Tibial artery (tissue), 4 donors: ENCODE results near the gene STARD10.

Experiments used
- DNase-seq, 2 donors: peaks; one replicate each; pipeline ENCODE4 v3.0.0-alpha.2; 2019
- H3K27ac ChIP-seq, 2 donors: fragments of 200-600 bp; sonication (generic) in 1 of 2; 1 replicate in 1 of 2; 2 replicates in 1 of 2; pipeline ENCODE4 v1.5.1; 2018 to 2019; ENCODE audit warnings: mild to moderate bottlenecking in 1 of 2
- H3K27me3 ChIP-seq, 2 donors: fragments of 200-600 bp; sonication (generic) in 1 of 2; one replicate each; pipeline versions ENCODE4 v1.5.1 to v1.6.0; 2016 to 2019
- H3K36me3 ChIP-seq, 3 donors: fragments of 200-600 bp; sonication (generic) in 2 of 3; one replicate each; pipeline ENCODE4 v1.5.1; 2016 to 2019; ENCODE audit warnings: mild to moderate bottlenecking in 2 of 3
- H3K4me1 ChIP-seq, 4 donors: fragments of 200-600 bp; sonication (generic) in 2 of 4; 1 replicate in 3 of 4; 2 replicates in 1 of 4; pipeline ENCODE4 v1.5.1; 2016 to 2019
- H3K4me3 ChIP-seq, 2 donors: fragments of 200-600 bp; sonication (generic) in 1 of 2; 1 replicate in 1 of 2; 2 replicates in 1 of 2; pipeline ENCODE4 v1.5.1; 2018 to 2019; ENCODE audit warnings: mild to moderate bottlenecking in 2 of 2
- H3K9me3 ChIP-seq, 3 donors: fragments of 200-600 bp; sonication (generic) in 1 of 3; one replicate each; pipeline ENCODE4 v1.5.1; 2016 to 2019
- intact Hi-C: fragments of 100-400 bp; cut with DNase I; formaldehyde crosslinking; loops from one replicate; pipeline ENCODE4 v1.15.0; 2023; ENCODE audit warnings: low total_unique reads
- TF ChIP-seq, protein P1 (sequence below), 2 experiments: fragments of 200-600 bp in 1 of 2; fragments of 450-650 bp in 1 of 2; IDR thresholded peaks; one replicate each; pipeline ENCODE4 v1.5.1; 2017 to 2019; ENCODE audit warnings: antibody characterized with exemption in 2 of 2, mild to moderate bottlenecking in 1 of 2, moderate library complexity in 1 of 2

Gene STARD10

DNA sequence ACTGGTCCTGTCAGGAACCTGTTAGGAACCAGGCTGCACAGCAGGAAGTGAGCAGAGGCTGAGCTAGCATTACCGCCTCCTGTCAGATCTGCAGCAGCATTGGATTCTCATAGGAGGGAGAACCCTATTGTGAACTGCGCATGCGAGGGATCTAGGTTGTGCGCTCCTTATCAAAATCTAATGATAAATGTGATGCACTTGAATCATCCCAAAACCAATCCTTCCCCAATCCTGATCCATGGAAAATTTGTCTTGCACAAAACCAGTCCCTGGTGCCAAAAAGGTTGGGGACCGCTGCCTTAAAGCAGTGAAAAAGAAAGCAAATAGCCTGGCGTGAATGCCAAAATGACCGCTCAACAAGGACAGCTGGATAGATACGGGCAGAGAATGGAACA lies 39.7 kb downstream of the STARD10 start:
- intact Hi-C loops, result no loop called here
- TF ChIP-seq, protein P1, sequence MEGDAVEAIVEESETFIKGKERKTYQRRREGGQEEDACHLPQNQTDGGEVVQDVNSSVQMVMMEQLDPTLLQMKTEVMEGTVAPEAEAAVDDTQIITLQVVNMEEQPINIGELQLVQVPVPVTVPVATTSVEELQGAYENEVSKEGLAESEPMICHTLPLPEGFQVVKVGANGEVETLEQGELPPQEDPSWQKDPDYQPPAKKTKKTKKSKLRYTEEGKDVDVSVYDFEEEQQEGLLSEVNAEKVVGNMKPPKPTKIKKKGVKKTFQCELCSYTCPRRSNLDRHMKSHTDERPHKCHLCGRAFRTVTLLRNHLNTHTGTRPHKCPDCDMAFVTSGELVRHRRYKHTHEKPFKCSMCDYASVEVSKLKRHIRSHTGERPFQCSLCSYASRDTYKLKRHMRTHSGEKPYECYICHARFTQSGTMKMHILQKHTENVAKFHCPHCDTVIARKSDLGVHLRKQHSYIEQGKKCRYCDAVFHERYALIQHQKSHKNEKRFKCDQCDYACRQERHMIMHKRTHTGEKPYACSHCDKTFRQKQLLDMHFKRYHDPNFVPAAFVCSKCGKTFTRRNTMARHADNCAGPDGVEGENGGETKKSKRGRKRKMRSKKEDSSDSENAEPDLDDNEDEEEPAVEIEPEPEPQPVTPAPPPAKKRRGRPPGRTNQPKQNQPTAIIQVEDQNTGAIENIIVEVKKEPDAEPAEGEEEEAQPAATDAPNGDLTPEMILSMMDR (IDR thresholded peaks at IDR 0.05), result no peak
- H3K36me3 ChIP-seq, result peaks cover 3 to 47% (median 6%) of the 10 kb centered on the region in 3 donors
- DNase-seq, result no peak
- no peaks in the 10 kb centered on the region for H3K9me3 ChIP-seq
- peaks cover 0 to 21% (median 20%) of the 10 kb centered on the region in 4 donors for H3K4me1 ChIP-seq
- no peaks in the 10 kb centered on the region for H3K27me3 ChIP-seq
- no peak overlapping the region for H3K27ac ChIP-seq
- H3K4me3 ChIP-seq, result no peak overlapping the region

DNA sequence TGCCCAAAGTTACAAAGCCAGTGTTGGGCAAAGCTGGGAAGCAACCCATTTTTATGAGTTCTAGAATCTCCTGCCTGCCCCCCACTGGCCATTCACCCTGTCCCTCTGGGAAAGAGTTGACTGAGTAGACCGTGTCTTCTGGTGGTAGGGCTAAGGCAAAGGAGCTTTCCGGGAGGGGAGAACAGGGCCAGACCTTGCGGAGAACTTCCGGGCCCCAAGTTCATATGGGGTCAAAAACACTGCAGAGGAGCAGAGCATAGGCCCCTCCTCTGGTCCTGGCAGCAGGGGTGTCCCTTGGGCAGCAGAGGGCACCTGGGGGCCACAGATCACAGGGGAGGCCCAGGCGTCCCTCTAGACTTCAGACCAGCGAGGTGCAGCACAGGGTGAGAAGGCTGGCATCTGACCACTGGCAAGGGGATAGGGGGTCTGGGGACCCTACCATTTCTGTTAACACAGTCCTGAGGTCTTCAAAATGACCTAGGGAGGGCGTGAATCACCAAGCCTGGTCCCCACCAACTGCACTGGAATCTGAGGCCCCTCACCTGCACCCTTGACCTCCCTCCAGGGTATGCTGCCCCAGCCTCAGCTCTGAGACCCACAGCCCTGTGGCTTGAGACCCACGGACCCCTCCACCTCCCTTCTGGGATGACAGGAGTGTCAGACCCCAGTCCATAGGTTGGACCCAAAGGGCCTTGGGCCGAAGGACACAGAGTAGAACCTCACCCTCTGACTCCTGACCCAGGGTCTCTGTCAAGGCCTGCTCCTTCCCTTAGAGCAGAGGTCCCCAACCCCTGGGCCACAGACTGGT lies 40.3 kb downstream of the STARD10 start:
- Histone ChIP-seq H3K4me3 (no peak overlapping the region), H3K27ac (peak overlapping the region in 1 of 2 donors; percentile 50), H3K9me3 (no peaks in the 10 kb centered on the region), H3K27me3 (no peaks in the 10 kb centered on the region), H3K4me1 (peaks cover 0 to 21% (median 20%) of the 10 kb centered on the region in 4 donors), H3K36me3 (peaks cover 0 to 41% (median 3%) of the 10 kb centered on the region in 3 donors)
- intact Hi-C loops, result no loop called here
- DNase-seq, result no peak
- TF ChIP-seq, protein P1 (IDR thresholded peaks at IDR 0.05), result no peak

DNA sequence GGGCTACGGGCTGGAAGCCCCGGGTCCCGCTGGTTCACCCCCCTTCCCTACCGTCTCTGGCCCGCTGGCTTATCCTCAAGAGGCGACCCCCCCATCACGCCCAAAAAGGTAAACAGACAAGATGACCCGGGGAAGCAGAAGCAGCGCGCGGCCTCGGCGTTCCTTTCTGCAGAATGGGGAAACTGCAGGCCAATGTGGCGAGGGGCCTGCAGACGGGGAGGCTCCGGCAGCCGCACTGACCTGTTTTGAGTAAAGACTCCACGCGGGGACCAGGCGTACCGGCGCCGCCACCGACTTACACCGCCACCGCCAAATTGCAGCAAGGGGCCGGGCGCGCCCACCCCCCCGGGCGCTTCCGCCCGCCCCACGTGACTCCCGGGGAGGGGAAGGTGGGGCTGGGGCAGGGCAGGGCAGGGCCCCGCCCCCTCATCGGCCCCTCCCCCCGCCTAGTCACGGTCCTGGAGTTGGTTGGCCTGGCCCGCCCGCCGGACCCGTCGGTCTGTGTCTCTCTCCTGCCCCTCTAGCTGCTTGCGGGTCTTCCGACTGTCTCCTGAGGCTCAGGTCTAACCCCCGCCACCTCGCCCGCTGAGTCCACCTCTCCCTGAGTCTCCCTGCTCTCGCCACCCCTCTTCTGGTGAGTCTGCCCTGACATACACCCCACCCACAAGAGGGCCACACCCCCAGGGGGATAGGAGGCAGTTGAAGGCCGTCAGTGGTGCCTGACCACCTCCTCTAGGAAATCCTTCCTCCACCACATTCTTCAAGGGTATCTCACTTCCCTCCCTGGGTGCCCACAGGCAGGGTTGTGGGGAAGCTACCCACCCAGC lies 41.5 kb downstream of the STARD10 start, which contains the start of gene ARAP1:
ARAP1 (minus strand) TSS at position 321 of the 827 bp plus-strand sequence. CDS start 25,280 bp downstream, outside the sequence.
- TF ChIP-seq, protein P1 (IDR thresholded peaks at IDR 0.05), result no peak
- H3K9me3 ChIP-seq, result no peaks in the 10 kb centered on the region
- peak within 1 kb of the TSS; percentile 60 to 71 for H3K4me3 ChIP-seq
- peak; percentile 64 to 85 for DNase-seq
- intact Hi-C loops, result no loop called here
- no peaks in the 10 kb centered on the region for H3K27me3 ChIP-seq
- peaks cover 0 to 29% (median 3%) of the 10 kb centered on the region in 3 donors for H3K36me3 ChIP-seq
- H3K27ac ChIP-seq, result peak within 1 kb of the TSS; percentile 42 to 50
- peaks cover 0 to 21% (median 20%) of the 10 kb centered on the region in 4 donors for H3K4me1 ChIP-seq

DNA sequence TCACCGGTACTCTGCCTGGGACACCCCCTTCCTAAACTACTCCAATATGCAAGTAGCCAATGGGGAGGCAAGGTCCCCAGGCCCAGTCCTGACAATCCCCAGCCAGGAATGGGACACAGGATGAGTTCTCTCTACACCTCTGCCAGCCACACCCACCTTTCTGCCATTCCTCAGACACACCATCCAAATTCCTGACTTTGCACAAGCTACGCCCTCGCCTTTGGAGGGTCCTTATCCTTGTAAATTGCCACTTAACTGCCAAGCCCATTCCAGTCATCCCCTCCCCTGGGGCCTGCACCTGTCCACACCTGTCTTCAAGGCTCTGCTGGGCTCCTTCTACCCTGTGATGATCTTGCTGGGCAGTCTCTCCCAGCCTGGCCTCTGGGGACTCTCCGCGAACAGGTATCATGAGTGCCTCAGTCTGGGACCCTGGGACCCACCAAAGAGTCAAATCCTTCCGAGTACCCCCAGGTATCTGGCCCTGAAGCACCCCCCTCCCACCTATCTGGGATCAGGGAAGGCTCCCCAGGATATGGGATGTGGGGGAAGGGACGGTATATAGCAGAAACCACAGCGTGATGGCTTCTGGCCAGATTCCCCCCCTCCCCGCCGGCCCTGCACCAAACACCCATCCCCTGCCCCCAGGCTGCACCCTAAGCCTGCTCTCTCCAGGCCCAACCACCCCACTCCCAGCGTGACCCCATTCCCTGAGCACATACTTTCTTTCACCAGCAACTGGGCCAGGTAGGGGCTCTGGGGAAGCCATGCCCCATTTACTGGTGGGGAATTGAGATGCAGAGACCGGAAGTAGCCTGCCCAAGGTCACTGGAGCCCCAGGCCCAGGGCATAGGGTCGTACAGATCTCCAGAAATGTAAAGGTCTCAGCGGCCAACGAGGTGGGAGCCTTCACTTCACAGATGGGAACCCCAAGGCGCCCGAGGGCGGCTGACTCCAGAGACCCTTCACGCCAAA lies 42.4 kb downstream of the STARD10 start:
- Histone ChIP-seq H3K9me3 (no peaks in the 10 kb centered on the region), H3K36me3 (peaks cover 0 to 20% (median 3%) of the 10 kb centered on the region in 3 donors), H3K27me3 (no peaks in the 10 kb centered on the region), H3K4me3 (peak overlapping the region; percentile 60 to 71), H3K4me1 (peaks cover 0 to 21% (median 20%) of the 10 kb centered on the region in 4 donors), H3K27ac (peak overlapping the region; percentile 42 to 50)
- TF ChIP-seq, protein P1 (IDR thresholded peaks at IDR 0.05), result no peak
- intact Hi-C loops, result no loop called here
- no peak for DNase-seq
